GM23338 (cell line): ENCODE results near the gene TNFSF9. TPM values are rescaled to one million over a fixed set of nuclear protein-coding genes. Genes with fewer than 3 reads are reported as not detected.
A peak's percentile ranks its signal among the peaks of the same experiment; 100 is the strongest.

Experiments
- ATAC-seq: fragments of 200-7000 bp; cut with Tn5 transposase; 3 replicates; pipeline ENCODE4 v1.9.1; 2020
- DNase-seq: peaks from one replicate; pipeline ENCODE4 v3.0.0-alpha.2; 2015; ENCODE audit warnings: low spot score
- H2AFZ ChIP-seq: fragments of 200-600 bp; sonication (generic); 2 replicates; pipeline ENCODE4 v1.8.0; 2016; ENCODE audit warnings: antibody characterized with exemption, mild to moderate bottlenecking, moderate library complexity
- H3F3A ChIP-seq: fragments of 200-600 bp; sonication (generic); replicated peaks from 2 replicates; pipeline ENCODE4 v1.8.0; 2017; ENCODE audit warnings: antibody characterized with exemption, mixed run types, low read depth
- H3K27ac ChIP-seq: fragments of 200-600 bp; sonication (generic); 2 replicates; pipeline ENCODE4 v1.6.1; 2016; ENCODE audit warnings: low read depth
- H3K27me3 ChIP-seq: fragments of 200-600 bp; sonication (generic); 2 replicates; pipeline ENCODE4 v1.8.0; 2016; ENCODE audit warnings: mild to moderate bottlenecking, mixed run types, moderate library complexity; ENCODE audit not compliant: insufficient read depth
- H3K36me3 ChIP-seq: fragments of 200-600 bp; sonication (generic); 2 replicates; pipeline ENCODE4 v1.8.0; 2016; ENCODE audit warnings: mild to moderate bottlenecking; ENCODE audit not compliant: insufficient read depth
- H3K4me1 ChIP-seq: fragments of 200-600 bp; sonication (generic); 2 replicates; pipeline ENCODE4 v1.8.0; 2016; ENCODE audit warnings: mild to moderate bottlenecking, moderate library complexity; ENCODE audit not compliant: insufficient read depth
- H3K4me2 ChIP-seq: fragments of 200-600 bp; sonication (generic); 2 replicates; pipeline ENCODE4 v1.7.1; 2017; ENCODE audit warnings: mixed run types
- H3K4me3 ChIP-seq: fragments of 200-600 bp; sonication (generic); 2 replicates; pipeline ENCODE4 v1.6.1; 2016; ENCODE audit warnings: mixed run types
- H3K79me2 ChIP-seq: fragments of 200-600 bp; sonication (generic); replicated peaks from 2 replicates; pipeline ENCODE4 v1.8.0; 2017; ENCODE audit warnings: mild to moderate bottlenecking; ENCODE audit not compliant: insufficient read depth
- H3K9me2 ChIP-seq: fragments of 200-600 bp; sonication (generic); 2 replicates; pipeline ENCODE4 v1.8.0; 2017; ENCODE audit not compliant: insufficient read depth
- H4K20me1 ChIP-seq: fragments of 200-600 bp; sonication (generic); replicated peaks from 2 replicates; pipeline ENCODE4 v1.8.0; 2017; ENCODE audit warnings: mild to moderate bottlenecking; ENCODE audit not compliant: insufficient read depth
- H3K27ac Mint-ChIP-seq: 2 replicates; pipeline ENCODE4 v1.8.0; 2020; ENCODE audit warnings: inconsistent platforms, mild to moderate bottlenecking, moderate library complexity, mixed read lengths
- H3K27me3 Mint-ChIP-seq: 3 replicates; pipeline ENCODE4 v1.8.0; 2022; ENCODE audit warnings: low read depth, mild to moderate bottlenecking, moderate library complexity, mixed read lengths, inconsistent platforms; ENCODE audit not compliant: insufficient read depth, poor library complexity
- H3K36me3 Mint-ChIP-seq: 3 replicates; pipeline ENCODE4 v1.8.0; 2021; ENCODE audit warnings: low read depth, mild to moderate bottlenecking, inconsistent platforms, moderate library complexity, mixed read lengths
- H3K4me1 Mint-ChIP-seq: 3 replicates; pipeline ENCODE4 v1.8.0; 2020; ENCODE audit warnings: mild to moderate bottlenecking, inconsistent platforms, mixed read lengths
- H3K4me3 Mint-ChIP-seq: 3 replicates; pipeline ENCODE4 v1.8.0; 2021; ENCODE audit warnings: moderate library complexity, mild to moderate bottlenecking, inconsistent platforms, mixed read lengths
- H3K9me3 Mint-ChIP-seq: 3 replicates; pipeline ENCODE4 v1.8.0; 2020; ENCODE audit warnings: moderate library complexity, mild to moderate bottlenecking, inconsistent platforms, mixed read lengths
- CREB1 ChIP-seq: fragments of 250-450 bp; sonication (Bioruptor Pico); IDR thresholded peaks from 2 replicates; pipeline ENCODE4 v1.5.0; 2020; ENCODE audit warnings: low read depth, mild to moderate bottlenecking, moderate library complexity
- EZH2phosphoT487 ChIP-seq: fragments of 200-600 bp; sonication (generic); IDR thresholded peaks from one replicate; pipeline ENCODE4 v1.8.1; 2018; ENCODE audit warnings: antibody characterized with exemption; ENCODE audit not compliant: unreplicated experiment
- POLR2AphosphoS5 ChIP-seq: IDR thresholded peaks from 2 replicates; pipeline ENCODE4 v1.6.1; 2016; ENCODE audit warnings: antibody characterized with exemption, low read depth
- polyA plus RNA-seq: library from polyadenylated mRNA; unstranded; fragments of >200 nt; fragmentation: Nextera tagmentation; extraction: Ambion mirVana; gene quantifications from 2 replicates; pipeline ENCODE4 v1.2.1, GENCODE V29; 2016
- total RNA-seq: library from RNA; depleted of rRNA; stranded (reverse); fragments of >200 nt; shearing (Covaris generic); gene quantifications from 2 replicates; pipeline ENCODE4 v1.2.3, GENCODE V29; 2014
- TF ChIP-seq, protein P1 (sequence below): IDR thresholded peaks from one replicate; pipeline ENCODE4 v1.6.1; 2018; ENCODE audit warnings: antibody characterized with exemption; ENCODE audit not compliant: unreplicated experiment
- TF ChIP-seq, protein P2 (sequence below), 2 experiments: fragments of 200-600 bp in 1 of 2; sonication (generic) in 1 of 2; conservative IDR thresholded peaks; 2 replicates each; pipeline versions ENCODE4 v1.5.1 to v1.6.1; 2016 to 2017; ENCODE audit warnings: antibody characterized with exemption in 2 of 2, low read depth in 2 of 2, mild to moderate bottlenecking in 2 of 2, moderate library complexity in 1 of 2
- TF ChIP-seq, protein P3 (sequence below): fragments of 250-450 bp; sonication (Bioruptor Pico); IDR thresholded peaks from 2 replicates; pipeline ENCODE4 v1.5.0; 2020; ENCODE audit warnings: mild to moderate bottlenecking, moderate library complexity

Gene TNFSF9
- total and polyA plus RNA-seq, 2 experiments from 2014 or later = 2.6 to 9.1 TPM

DNA sequence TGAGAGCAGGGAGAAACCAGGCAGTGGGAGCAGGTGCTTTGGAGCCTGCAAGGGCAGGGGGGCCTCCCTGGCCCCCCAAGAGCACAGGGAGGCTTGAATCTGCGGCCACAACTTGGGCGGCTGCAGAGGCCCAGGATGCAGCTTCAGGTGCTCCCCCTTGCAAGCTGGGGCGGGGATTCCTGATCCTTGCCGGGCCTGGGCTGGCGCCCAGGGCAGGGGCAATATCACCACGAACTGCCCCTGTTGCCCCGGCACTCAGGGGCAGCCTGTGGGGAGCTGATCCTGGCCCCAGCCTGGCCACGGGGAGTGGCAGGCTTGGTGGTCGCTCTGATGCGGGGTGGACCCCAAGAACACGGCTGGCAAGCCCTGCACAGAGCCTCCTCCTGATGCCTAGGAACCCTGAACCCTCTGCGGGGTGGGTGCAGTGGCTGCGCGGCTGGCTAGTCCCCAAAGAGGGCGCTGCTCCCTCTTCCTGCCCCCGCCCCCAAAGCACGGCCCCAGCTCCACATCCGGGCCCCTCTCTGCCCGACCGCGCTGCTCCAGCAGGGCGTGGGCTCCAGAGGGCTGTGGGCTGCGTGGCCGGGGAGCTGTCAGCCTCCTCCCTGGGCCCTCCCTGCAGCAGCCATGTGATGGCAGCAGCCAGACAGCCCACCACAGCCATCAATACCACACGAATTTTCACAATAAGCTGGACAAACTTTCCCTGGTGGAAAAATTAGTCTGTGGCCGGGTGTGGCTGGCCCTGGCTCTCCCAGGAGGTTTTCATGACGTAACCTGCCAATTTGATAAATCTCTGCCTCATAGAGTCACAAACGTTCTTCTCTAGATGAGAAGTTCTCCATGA, 21.0 kb downstream of the TNFSF9 start:
- Mint-ChIP-seq H3K9me3 (peaks cover 50% of the 10 kb centered on the region), H3K4me3 (no peak overlapping the region), H3K27ac (no peak overlapping the region), H3K36me3 (peaks cover 16% of the 10 kb centered on the region), H3K4me1 (no peaks in the 10 kb centered on the region), H3K27me3 (peaks cover 6% of the 10 kb centered on the region)
- no peak overlapping the region for H3K27ac ChIP-seq
- no peaks in the 10 kb centered on the region; the same call in 1 of the 2 replicates for H3K9me2 ChIP-seq
- H3F3A ChIP-seq = no peaks in the 10 kb centered on the region
- H3K4me1 ChIP-seq = peaks cover 11% of the 10 kb centered on the region
- DNase-seq (peak; percentile 92), ATAC-seq (peak; percentile 98)
- H4K20me1 ChIP-seq = no peaks in the 10 kb centered on the region
- H3K79me2 ChIP-seq = no peaks in the 10 kb centered on the region
- H3K36me3 ChIP-seq = no peaks in the 10 kb centered on the region
- TF ChIP-seq EZH2phosphoT487 (no peak), CREB1 (CRISPR knock-in tag) (no peak), POLR2AphosphoS5 (peak; percentile 47; the same call in 1 of the 2 replicates)
- TF ChIP-seq, protein P1, sequence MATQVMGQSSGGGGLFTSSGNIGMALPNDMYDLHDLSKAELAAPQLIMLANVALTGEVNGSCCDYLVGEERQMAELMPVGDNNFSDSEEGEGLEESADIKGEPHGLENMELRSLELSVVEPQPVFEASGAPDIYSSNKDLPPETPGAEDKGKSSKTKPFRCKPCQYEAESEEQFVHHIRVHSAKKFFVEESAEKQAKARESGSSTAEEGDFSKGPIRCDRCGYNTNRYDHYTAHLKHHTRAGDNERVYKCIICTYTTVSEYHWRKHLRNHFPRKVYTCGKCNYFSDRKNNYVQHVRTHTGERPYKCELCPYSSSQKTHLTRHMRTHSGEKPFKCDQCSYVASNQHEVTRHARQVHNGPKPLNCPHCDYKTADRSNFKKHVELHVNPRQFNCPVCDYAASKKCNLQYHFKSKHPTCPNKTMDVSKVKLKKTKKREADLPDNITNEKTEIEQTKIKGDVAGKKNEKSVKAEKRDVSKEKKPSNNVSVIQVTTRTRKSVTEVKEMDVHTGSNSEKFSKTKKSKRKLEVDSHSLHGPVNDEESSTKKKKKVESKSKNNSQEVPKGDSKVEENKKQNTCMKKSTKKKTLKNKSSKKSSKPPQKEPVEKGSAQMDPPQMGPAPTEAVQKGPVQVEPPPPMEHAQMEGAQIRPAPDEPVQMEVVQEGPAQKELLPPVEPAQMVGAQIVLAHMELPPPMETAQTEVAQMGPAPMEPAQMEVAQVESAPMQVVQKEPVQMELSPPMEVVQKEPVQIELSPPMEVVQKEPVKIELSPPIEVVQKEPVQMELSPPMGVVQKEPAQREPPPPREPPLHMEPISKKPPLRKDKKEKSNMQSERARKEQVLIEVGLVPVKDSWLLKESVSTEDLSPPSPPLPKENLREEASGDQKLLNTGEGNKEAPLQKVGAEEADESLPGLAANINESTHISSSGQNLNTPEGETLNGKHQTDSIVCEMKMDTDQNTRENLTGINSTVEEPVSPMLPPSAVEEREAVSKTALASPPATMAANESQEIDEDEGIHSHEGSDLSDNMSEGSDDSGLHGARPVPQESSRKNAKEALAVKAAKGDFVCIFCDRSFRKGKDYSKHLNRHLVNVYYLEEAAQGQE = no peak
- TF ChIP-seq, protein P2, sequence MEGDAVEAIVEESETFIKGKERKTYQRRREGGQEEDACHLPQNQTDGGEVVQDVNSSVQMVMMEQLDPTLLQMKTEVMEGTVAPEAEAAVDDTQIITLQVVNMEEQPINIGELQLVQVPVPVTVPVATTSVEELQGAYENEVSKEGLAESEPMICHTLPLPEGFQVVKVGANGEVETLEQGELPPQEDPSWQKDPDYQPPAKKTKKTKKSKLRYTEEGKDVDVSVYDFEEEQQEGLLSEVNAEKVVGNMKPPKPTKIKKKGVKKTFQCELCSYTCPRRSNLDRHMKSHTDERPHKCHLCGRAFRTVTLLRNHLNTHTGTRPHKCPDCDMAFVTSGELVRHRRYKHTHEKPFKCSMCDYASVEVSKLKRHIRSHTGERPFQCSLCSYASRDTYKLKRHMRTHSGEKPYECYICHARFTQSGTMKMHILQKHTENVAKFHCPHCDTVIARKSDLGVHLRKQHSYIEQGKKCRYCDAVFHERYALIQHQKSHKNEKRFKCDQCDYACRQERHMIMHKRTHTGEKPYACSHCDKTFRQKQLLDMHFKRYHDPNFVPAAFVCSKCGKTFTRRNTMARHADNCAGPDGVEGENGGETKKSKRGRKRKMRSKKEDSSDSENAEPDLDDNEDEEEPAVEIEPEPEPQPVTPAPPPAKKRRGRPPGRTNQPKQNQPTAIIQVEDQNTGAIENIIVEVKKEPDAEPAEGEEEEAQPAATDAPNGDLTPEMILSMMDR (conservative IDR thresholded peaks at IDR 0.05; ENCODE audit: low read depth in 2 of 2) = peak; percentile 59 to 71
- TF ChIP-seq, protein P3, sequence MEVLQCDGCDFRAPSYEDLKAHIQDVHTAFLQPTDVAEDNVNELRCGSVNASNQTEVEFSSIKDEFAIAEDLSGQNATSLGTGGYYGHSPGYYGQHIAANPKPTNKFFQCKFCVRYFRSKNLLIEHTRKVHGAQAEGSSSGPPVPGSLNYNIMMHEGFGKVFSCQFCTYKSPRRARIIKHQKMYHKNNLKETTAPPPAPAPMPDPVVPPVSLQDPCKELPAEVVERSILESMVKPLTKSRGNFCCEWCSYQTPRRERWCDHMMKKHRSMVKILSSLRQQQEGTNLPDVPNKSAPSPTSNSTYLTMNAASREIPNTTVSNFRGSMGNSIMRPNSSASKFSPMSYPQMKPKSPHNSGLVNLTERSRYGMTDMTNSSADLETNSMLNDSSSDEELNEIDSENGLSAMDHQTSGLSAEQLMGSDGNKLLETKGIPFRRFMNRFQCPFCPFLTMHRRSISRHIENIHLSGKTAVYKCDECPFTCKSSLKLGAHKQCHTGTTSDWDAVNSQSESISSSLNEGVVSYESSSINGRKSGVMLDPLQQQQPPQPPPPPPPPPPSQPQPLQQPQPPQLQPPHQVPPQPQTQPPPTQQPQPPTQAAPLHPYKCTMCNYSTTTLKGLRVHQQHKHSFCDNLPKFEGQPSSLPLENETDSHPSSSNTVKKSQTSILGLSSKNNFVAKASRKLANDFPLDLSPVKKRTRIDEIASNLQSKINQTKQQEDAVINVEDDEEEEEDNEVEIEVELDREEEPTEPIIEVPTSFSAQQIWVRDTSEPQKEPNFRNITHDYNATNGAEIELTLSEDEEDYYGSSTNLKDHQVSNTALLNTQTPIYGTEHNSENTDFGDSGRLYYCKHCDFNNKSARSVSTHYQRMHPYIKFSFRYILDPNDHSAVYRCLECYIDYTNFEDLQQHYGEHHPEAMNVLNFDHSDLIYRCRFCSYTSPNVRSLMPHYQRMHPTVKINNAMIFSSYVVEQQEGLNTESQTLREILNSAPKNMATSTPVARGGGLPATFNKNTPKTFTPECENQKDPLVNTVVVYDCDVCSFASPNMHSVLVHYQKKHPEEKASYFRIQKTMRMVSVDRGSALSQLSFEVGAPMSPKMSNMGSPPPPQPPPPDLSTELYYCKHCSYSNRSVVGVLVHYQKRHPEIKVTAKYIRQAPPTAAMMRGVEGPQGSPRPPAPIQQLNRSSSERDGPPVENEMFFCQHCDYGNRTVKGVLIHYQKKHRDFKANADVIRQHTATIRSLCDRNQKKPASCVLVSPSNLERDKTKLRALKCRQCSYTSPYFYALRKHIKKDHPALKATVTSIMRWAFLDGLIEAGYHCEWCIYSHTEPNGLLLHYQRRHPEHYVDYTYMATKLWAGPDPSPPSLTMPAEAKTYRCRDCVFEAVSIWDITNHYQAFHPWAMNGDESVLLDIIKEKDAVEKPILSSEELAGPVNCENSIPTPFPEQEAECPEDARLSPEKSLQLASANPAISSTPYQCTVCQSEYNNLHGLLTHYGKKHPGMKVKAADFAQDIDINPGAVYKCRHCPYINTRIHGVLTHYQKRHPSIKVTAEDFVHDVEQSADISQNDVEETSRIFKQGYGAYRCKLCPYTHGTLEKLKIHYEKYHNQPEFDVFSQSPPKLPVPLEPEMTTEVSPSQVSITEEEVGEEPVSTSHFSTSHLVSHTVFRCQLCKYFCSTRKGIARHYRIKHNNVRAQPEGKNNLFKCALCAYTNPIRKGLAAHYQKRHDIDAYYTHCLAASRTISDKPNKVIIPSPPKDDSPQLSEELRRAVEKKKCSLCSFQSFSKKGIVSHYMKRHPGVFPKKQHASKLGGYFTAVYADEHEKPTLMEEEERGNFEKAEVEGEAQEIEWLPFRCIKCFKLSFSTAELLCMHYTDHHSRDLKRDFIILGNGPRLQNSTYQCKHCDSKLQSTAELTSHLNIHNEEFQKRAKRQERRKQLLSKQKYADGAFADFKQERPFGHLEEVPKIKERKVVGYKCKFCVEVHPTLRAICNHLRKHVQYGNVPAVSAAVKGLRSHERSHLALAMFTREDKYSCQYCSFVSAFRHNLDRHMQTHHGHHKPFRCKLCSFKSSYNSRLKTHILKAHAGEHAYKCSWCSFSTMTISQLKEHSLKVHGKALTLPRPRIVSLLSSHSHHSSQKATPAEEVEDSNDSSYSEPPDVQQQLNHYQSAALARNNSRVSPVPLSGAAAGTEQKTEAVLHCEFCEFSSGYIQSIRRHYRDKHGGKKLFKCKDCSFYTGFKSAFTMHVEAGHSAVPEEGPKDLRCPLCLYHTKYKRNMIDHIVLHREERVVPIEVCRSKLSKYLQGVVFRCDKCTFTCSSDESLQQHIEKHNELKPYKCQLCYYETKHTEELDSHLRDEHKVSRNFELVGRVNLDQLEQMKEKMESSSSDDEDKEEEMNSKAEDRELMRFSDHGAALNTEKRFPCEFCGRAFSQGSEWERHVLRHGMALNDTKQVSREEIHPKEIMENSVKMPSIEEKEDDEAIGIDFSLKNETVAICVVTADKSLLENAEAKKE (CRISPR knock-in tag) = no peak
- peak overlapping the region; percentile 41 for H3K4me3 ChIP-seq
- peak overlapping the region; percentile 75 for H3K4me2 ChIP-seq
- H2AFZ ChIP-seq = peak overlapping the region; percentile 92; the same call in 1 of the 2 replicates
- no peaks in the 10 kb centered on the region for H3K27me3 ChIP-seq
